HG02885 (cell line): ENCODE results near the gene FKBP2.

ENCODE experiments used
- ATAC-seq: cut with Tn5 transposase; IDR thresholded peaks from one replicate; pipeline ENCODE4 v1.9.1; 2021; ENCODE audit warnings: mild to moderate bottlenecking; ENCODE audit not compliant: unreplicated experiment, poor library complexity

The FKBP2 gene

GRCh38 chr11:64246871-64247728 lies 6.2 kb downstream of the FKBP2 start, which contains the start of gene PPP1R14B:
TSS of gene PPP1R14B (minus strand) at chr11:64246943. CDS start at chr11:64246673, 270 bp downstream.
- no peak for ATAC-seq

GRCh38 chr11:64247729-64248531 lies 7.0 kb downstream of the FKBP2 start:
- ATAC-seq = no peak

- no peak for ATAC-seq
These were observed 7.7 kb downstream of the FKBP2 start for GRCh38 chr11:64248578-64248977.

GRCh38 chr11:64249038-64249437 lies 8.1 kb downstream of the FKBP2 start:
- ATAC-seq = no peak

- ATAC-seq = no peak
These were observed 8.9 kb downstream of the FKBP2 start for GRCh38 chr11:64249563-64250414.

GRCh38 chr11:64250415-64251015 lies 9.6 kb downstream of the FKBP2 start:
- ATAC-seq = no peak

GRCh38 chr11:64251016-64251752 lies 10.3 kb downstream of the FKBP2 start, which contains the start of gene PLCB3:
TSS of gene PLCB3 (plus strand) at chr11:64251530. CDS start at chr11:64251650, 120 bp downstream.
- ATAC-seq = peak; percentile 58

GRCh38 chr11:64251753-64252002 lies 10.8 kb downstream of the FKBP2 start:
- ATAC-seq = no peak

- no peak for ATAC-seq
These were observed 11.3 kb downstream of the FKBP2 start for GRCh38 chr11:64252003-64252872.

GRCh38 chr11:64253043-64253442 lies 12.1 kb downstream of the FKBP2 start:
- ATAC-seq = no peak

- no peak for ATAC-seq
These were observed 12.6 kb downstream of the FKBP2 start for GRCh38 chr11:64253481-64253880.

GRCh38 chr11:64254326-64254725 lies 13.4 kb downstream of the FKBP2 start:
- ATAC-seq = no peak

GRCh38 chr11:64255135-64256128 lies 14.5 kb downstream of the FKBP2 start:
- ATAC-seq = no peak

GRCh38 chr11:64256300-64256699 lies 15.4 kb downstream of the FKBP2 start:
- no peak for ATAC-seq

GRCh38 chr11:64258356-64258755 lies 17.5 kb downstream of the FKBP2 start:
- ATAC-seq = no peak

GRCh38 chr11:64258946-64259532 lies 18.1 kb downstream of the FKBP2 start:
- no peak for ATAC-seq

- no peak for ATAC-seq
These were observed 18.7 kb downstream of the FKBP2 start for GRCh38 chr11:64259533-64260067.
